Measurements from ENCODE around the gene BET1. TPM values are rescaled to one million over a fixed set of nuclear protein-coding genes. Genes with fewer than 3 reads are reported as not detected.

BET1 gene
- total RNA-seq, 2 donors from 2014 or later = 21.1 to 23.8 TPM

DNA sequence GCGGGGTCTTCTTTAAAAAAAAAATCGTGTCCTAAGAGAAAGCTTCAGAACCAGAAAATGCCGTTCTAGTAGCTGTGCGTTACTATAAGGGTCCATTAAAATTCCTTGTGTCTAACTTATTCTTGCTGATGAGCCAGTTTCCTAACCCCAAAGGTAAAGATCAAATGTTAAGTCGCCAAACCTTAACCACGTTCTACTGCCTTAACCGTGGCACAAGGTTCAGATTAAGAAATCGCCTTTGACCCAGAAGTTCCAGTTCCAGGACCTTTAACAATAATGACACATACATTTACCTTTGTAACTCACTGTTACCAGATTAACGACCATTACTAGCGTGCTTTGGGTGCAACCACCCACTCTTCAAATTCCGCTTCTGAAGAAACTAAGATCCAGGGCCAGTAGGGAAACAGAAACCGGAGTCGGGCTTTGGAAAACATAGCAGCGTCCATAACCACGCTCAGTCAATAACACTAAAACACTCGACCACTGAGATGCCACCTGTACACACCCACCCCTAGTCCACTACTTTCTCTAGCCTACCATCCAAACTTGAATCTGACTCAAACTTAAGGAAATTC lies 620 bp downstream of the BET1 start:
- Mint-ChIP-seq H3K27ac (peak overlapping the region; percentile 100), H3K4me1 (ENCODE audit: low read depth) (peaks cover 31% of the 10 kb centered on the region), H3K36me3 (ENCODE audit: insufficient read depth in 2 of 2) (peaks cover 0 to 3% of the 10 kb centered on the region in 2 donors)

DNA sequence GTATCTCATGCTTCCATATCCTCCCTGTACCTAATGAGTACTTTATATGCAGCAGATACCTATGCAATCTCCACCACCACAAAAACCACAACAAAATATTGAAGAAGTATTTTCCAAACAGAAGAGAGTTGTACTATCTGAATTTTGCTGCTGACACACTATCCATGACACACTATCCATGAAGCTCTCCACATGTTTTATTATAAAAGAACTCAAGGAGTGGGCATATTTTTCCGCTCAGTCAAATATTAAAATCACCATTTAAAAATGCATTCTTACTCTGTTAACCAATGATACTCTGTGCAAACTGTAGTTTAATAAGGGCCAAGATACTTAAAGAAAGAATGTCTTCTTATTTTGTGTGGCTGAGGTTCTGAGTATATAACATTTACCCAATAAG lies 2.8 kb downstream of the BET1 start:
- ATAC-seq (replicated peaks in 1 of 2) (no peak), DNase-seq (no peak)
- Mint-ChIP-seq H3K27ac (no peak overlapping the region), H3K27me3 (ENCODE audit: low read depth) (no peaks in the 10 kb centered on the region), H3K4me3 (peak overlapping the region in 1 of 2 donors; percentile 13), H3K9me3 (no peaks in the 10 kb centered on the region), H3K36me3 (ENCODE audit: insufficient read depth in 2 of 2) (peaks cover 0 to 3% of the 10 kb centered on the region in 2 donors), H3K4me1 (ENCODE audit: low read depth) (peaks cover 31% of the 10 kb centered on the region)

More for the DNA sequence above, 620 bp downstream of the BET1 start:
- Mint-ChIP-seq H3K4me3 (peak overlapping the region; percentile 93 to 100), H3K27me3 (ENCODE audit: low read depth) (no peaks in the 10 kb centered on the region), H3K9me3 (no peaks in the 10 kb centered on the region)
- ATAC-seq (replicated peaks in 1 of 2) (peak; percentile 41), DNase-seq (peak; percentile 6 to 14)

- no peak overlapping the region for H3K4me3 Mint-ChIP-seq
- no peaks in the 10 kb centered on the region for H3K27me3 Mint-ChIP-seq (ENCODE audit: low read depth)
- H3K4me1 Mint-ChIP-seq (ENCODE audit: low read depth) = peaks cover 16% of the 10 kb centered on the region
- ATAC-seq (replicated peaks in 1 of 2) (no peak), DNase-seq (no peak)
- no peak overlapping the region for H3K27ac Mint-ChIP-seq
- peaks cover 0 to 1% of the 10 kb centered on the region in 2 donors for H3K36me3 Mint-ChIP-seq (ENCODE audit: insufficient read depth in 2 of 2)
- H3K9me3 Mint-ChIP-seq = no peaks in the 10 kb centered on the region
Observed at GRCh38 chr7:93997868-93998267, 6.3 kb downstream of the BET1 start.

DNA sequence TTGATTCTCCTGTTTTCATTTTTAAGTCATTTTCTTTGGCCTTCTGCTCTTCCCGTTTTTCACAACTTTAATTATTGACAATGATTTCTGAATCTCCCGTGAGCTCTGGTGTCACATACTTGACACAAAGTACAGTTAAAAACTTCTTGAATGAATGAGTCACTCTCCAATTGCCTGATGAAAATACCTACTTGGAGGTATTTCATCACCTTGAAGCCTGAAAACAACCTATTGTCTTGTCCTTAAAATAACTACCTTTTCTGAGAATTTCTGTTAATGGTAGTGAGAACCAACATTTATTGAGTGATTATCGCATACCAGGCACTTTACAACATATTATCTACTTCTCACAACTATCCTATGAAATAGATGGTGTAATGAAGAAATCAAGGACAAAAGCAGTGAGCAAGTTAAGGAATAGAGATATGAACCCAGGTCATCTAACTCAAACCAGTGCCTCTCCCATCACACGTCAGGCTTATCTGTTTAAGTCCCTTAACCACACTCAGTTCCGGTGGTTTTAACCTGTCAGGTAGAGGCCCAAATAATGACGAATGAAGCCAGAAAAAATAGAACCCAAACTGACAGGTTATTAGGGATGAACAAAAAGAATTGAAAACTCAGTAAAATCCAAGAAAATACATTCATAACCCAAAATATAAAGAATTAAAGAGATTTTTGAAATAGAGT lies 11.6 kb downstream of the BET1 start:
- peaks cover 0 to 1% of the 10 kb centered on the region in 2 donors for H3K36me3 Mint-ChIP-seq (ENCODE audit: insufficient read depth in 2 of 2)
- no peaks in the 10 kb centered on the region for H3K9me3 Mint-ChIP-seq
- H3K27me3 Mint-ChIP-seq (ENCODE audit: low read depth) = no peaks in the 10 kb centered on the region
- no peak for ATAC-seq (replicated peaks in 1 of 2)
- peaks cover 7% of the 10 kb centered on the region for H3K4me1 Mint-ChIP-seq (ENCODE audit: low read depth)
- no peak for DNase-seq
- no peak overlapping the region for H3K4me3 Mint-ChIP-seq
- peak overlapping the region; percentile 24 for H3K27ac Mint-ChIP-seq

DNA sequence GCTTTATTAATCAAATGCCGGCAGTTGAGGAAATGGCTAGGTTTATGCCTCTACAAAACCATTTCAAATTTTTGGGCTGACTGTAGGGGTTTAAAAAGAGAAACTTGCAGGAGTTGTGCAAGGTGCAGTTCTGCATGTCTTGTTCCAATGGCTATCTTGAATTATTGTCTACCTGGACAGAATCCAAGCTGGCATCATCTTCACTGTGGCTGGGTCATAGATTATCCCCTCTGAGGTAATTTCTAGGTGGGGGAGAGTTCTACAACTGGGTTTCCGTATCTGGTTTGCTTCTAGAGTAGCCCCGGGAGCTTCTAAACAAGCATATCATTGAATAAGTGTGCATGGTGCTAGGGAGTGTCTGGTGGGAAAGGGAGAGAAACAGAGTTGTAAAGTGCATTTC lies 16.9 kb downstream of the BET1 start:
- Mint-ChIP-seq H3K27ac (no peak overlapping the region), H3K36me3 (ENCODE audit: insufficient read depth in 2 of 2) (no peaks in the 10 kb centered on the region), H3K9me3 (no peaks in the 10 kb centered on the region), H3K4me3 (no peak overlapping the region), H3K27me3 (ENCODE audit: low read depth) (no peaks in the 10 kb centered on the region), H3K4me1 (ENCODE audit: low read depth) (peaks cover 1% of the 10 kb centered on the region)
- DNase-seq = no peak
- ATAC-seq (replicated peaks in 1 of 2) = no peak

- Mint-ChIP-seq H3K4me3 (no peak overlapping the region), H3K4me1 (ENCODE audit: low read depth) (no peaks in the 10 kb centered on the region), H3K36me3 (ENCODE audit: insufficient read depth in 2 of 2) (no peaks in the 10 kb centered on the region), H3K9me3 (no peaks in the 10 kb centered on the region), H3K27ac (no peak overlapping the region), H3K27me3 (ENCODE audit: low read depth) (no peaks in the 10 kb centered on the region)
- DNase-seq (no peak), ATAC-seq (replicated peaks in 1 of 2) (no peak)
Observed at GRCh38 chr7:93985101-93985500, 19.1 kb downstream of the BET1 start.

- no peak overlapping the region for H3K4me3 Mint-ChIP-seq
- no peaks in the 10 kb centered on the region for H3K27me3 Mint-ChIP-seq (ENCODE audit: low read depth)
- DNase-seq (no peak), ATAC-seq (replicated peaks in 1 of 2) (no peak)
- H3K4me1 Mint-ChIP-seq (ENCODE audit: low read depth) = no peaks in the 10 kb centered on the region
- H3K36me3 Mint-ChIP-seq (ENCODE audit: insufficient read depth in 2 of 2) = no peaks in the 10 kb centered on the region
- H3K27ac Mint-ChIP-seq = no peak overlapping the region
- no peaks in the 10 kb centered on the region for H3K9me3 Mint-ChIP-seq
Observed at GRCh38 chr7:93984024-93984423, 20.1 kb downstream of the BET1 start.

- H3K27ac Mint-ChIP-seq = no peak overlapping the region
- H3K9me3 Mint-ChIP-seq = no peaks in the 10 kb centered on the region
- no peaks in the 10 kb centered on the region for H3K27me3 Mint-ChIP-seq (ENCODE audit: low read depth)
- no peaks in the 10 kb centered on the region for H3K36me3 Mint-ChIP-seq (ENCODE audit: insufficient read depth in 2 of 2)
- no peaks in the 10 kb centered on the region for H3K4me1 Mint-ChIP-seq (ENCODE audit: low read depth)
- ATAC-seq (replicated peaks in 1 of 2) = no peak
- peak overlapping the region in 1 of 2 donors; percentile 76 for H3K4me3 Mint-ChIP-seq
- no peak for DNase-seq
Observed at GRCh38 chr7:93981480-93981874, 22.7 kb downstream of the BET1 start.

DNA sequence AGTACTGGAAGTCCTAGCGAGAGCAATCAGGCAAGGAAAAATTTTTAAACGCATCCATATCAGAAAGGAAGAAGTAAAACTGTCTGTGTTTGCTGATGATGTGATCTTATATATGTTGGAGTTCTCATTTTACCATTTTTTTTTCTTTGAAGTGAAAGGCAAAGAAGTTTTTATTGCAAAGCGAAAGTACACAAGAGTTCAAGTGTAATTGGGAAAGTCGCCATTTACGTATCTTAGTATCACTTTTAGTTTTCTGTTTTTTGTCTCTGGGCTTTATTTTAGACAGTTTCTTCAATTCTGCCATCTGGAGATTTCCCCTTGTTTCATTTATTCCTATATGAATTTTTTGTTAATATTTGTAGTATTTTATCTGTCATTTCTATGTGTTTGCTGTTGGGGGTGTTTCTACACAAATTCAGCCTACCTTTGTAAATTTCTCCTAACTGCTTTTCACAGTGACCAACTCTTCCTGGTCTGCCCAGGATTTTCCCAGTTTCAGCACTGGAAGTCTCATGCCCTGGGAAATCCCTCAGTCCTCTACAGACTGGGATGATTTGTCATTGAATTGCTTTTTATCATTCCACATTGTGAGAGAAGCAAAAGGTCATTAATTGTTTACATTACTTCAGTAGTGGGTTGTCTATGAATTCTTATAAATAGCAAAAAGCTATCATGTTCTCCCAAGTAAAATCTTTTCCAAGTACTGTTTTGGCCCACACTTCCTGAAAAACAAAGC lies 23.2 kb downstream of the BET1 start:
- H3K27ac Mint-ChIP-seq = peak overlapping the region; percentile 17
- ATAC-seq (replicated peaks in 1 of 2) (no peak), DNase-seq (no peak)
- H3K27me3 Mint-ChIP-seq (ENCODE audit: low read depth) = no peaks in the 10 kb centered on the region
- H3K9me3 Mint-ChIP-seq = no peaks in the 10 kb centered on the region
- no peaks in the 10 kb centered on the region for H3K4me1 Mint-ChIP-seq (ENCODE audit: low read depth)
- peak overlapping the region in 1 of 2 donors; percentile 76 for H3K4me3 Mint-ChIP-seq
- no peaks in the 10 kb centered on the region for H3K36me3 Mint-ChIP-seq (ENCODE audit: insufficient read depth in 2 of 2)

- ATAC-seq (replicated peaks in 1 of 2) = no peak
- Mint-ChIP-seq H3K27me3 (ENCODE audit: low read depth) (no peaks in the 10 kb centered on the region), H3K4me3 (no peak overlapping the region), H3K9me3 (no peaks in the 10 kb centered on the region), H3K27ac (no peak overlapping the region), H3K4me1 (ENCODE audit: low read depth) (no peaks in the 10 kb centered on the region), H3K36me3 (ENCODE audit: insufficient read depth in 2 of 2) (no peaks in the 10 kb centered on the region)
- no peak for DNase-seq
Observed at GRCh38 chr7:93977211-93977950, 26.8 kb downstream of the BET1 start.

GRCh38 chr7:93973134-93973533 lies 31.0 kb downstream of the BET1 start:
- H3K9me3 Mint-ChIP-seq = no peaks in the 10 kb centered on the region
- no peak overlapping the region for H3K27ac Mint-ChIP-seq
- H3K4me3 Mint-ChIP-seq = no peak overlapping the region
- DNase-seq = no peak
- H3K4me1 Mint-ChIP-seq (ENCODE audit: low read depth) = no peaks in the 10 kb centered on the region
- H3K27me3 Mint-ChIP-seq (ENCODE audit: low read depth) = no peaks in the 10 kb centered on the region
- peaks cover 0 to 1% of the 10 kb centered on the region in 2 donors for H3K36me3 Mint-ChIP-seq (ENCODE audit: insufficient read depth in 2 of 2)
- ATAC-seq (replicated peaks in 1 of 2) = no peak

DNA sequence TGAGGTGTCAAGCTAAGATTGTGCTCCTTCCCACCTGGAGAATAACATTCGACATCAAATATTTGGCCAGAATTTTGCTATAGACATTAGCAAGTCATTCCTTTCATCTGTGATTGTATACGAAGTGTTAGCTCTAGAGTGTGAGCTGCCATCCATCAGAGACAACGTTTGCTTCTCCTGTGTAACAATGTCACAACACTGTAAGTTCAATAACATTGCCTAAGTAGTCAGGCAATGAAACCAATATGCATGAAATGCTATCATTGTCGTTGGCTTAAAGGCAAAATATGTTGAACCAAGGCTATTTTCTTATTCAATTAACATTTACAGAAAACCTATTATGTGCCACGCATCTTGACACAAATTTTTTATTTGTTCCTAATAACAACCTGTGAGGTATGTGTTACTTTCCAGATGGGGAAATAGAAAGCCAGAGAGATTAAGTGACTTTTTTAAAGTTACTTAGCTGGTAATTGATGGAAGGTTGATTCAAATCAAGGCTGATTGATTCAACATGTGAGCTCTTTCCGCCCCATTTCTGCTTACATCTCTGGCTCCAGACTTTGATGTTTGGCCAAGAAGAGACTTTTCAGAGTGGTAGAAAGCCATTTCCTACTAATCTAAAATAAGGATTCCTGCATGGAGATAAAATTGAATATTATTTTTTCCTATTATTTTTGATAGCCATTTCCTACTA lies 32.0 kb downstream of the BET1 start:
- H3K36me3 Mint-ChIP-seq (ENCODE audit: insufficient read depth in 2 of 2) = peaks cover 0 to 1% of the 10 kb centered on the region in 2 donors
- H3K4me3 Mint-ChIP-seq = no peak overlapping the region
- H3K9me3 Mint-ChIP-seq = no peaks in the 10 kb centered on the region
- ATAC-seq (replicated peaks in 1 of 2) (no peak), DNase-seq (no peak)
- H3K4me1 Mint-ChIP-seq (ENCODE audit: low read depth) = no peaks in the 10 kb centered on the region
- H3K27me3 Mint-ChIP-seq (ENCODE audit: low read depth) = no peaks in the 10 kb centered on the region
- no peak overlapping the region for H3K27ac Mint-ChIP-seq
